Adrenal gland (tissue), 12 donors: ENCODE results near the gene WWTR1. TPM values are rescaled to one million over a fixed set of nuclear protein-coding genes. Genes with fewer than 3 reads are reported as not detected.

Experiments used
- DNase-seq, 7 donors: peaks; one replicate each; pipeline ENCODE4 v3.0.0-alpha.2; 2019 to 2020
- H3K27ac ChIP-seq, 5 donors: fragments of 200-600 bp; sonication (generic) in 4 of 5; 1 replicate in 3 of 5; 2 replicates in 2 of 5; pipeline versions ENCODE4 v1.5.1 to v1.8.0; 2016 to 2020; ENCODE audit warnings: mild to moderate bottlenecking in 1 of 5
- H3K27me3 ChIP-seq: fragments of 200-600 bp; 2 replicates; pipeline ENCODE4 v1.8.0; 2021
- H3K36me3 ChIP-seq, 2 donors: fragments of 200-600 bp; replicated peaks in 1 of 2; 1 replicate in 1 of 2; 2 replicates in 1 of 2; pipeline versions ENCODE4 v1.5.1 to v1.8.0; 2018 to 2022
- H3K4me1 ChIP-seq, 2 donors: fragments of 200-600 bp; replicated peaks in 1 of 2; 1 replicate in 1 of 2; 2 replicates in 1 of 2; pipeline versions ENCODE4 v1.5.1 to v1.8.0; 2018 to 2021
- H3K4me3 ChIP-seq, 4 donors: fragments of 200-600 bp; sonication (generic) in 3 of 4; one replicate each; pipeline ENCODE4 v1.5.1; 2016 to 2018
- H3K9me3 ChIP-seq, 3 donors: fragments of 200-600 bp; sonication (generic) in 1 of 3; replicated peaks in 1 of 3; 1 replicate in 2 of 3; 2 replicates in 1 of 3; pipeline versions ENCODE4 v1.5.1 to v1.8.0; 2016 to 2021
- POLR2A ChIP-seq, 2 donors: fragments of 450-650 bp; IDR thresholded peaks; one replicate each; pipeline ENCODE4 v1.6.1; 2017; ENCODE audit warnings: antibody characterized with exemption in 2 of 2, mild to moderate bottlenecking in 2 of 2, moderate library complexity in 1 of 2
- whole genome bisulfite sequencing, 4 donors: extraction: QIAGEN DNeasy Blood & Tissue Kit in 2 of 4; methylation state at CpG; one replicate each; pipeline versions ENCODE4 v1.1.5 to v1.1.7; 2013 to 2017; 5-methylcytosine and 5-hydroxymethylcytosine counted together
- intact Hi-C, 2 donors: fragments of 100-400 bp; cut with DNase I; formaldehyde crosslinking; loops; one replicate each; pipeline versions ENCODE4 v1.14.1 to v1.15.0; 2022 to 2023
- polyA plus RNA-seq, 3 donors: library from polyadenylated mRNA; stranded (reverse); fragments of 200-250 nt in 2 of 3; fragments of 350-450 nt in 1 of 3; fragmentation: Illumina TruSeq in 1 of 3; extraction: RNeasy Lipid Tissue Mini Kit (QIAGEN cat#74804) in 1 of 3; gene quantifications; one replicate each; pipeline ENCODE4 v1.2.3, GENCODE V29; 2013 to 2014
- total RNA-seq, 9 donors: library from RNA; depleted of rRNA in 4 of 9; stranded (reverse); fragments of >200 nt in 4 of 9; fragments of 120-200 nt in 1 of 9; fragmentation: NEBNext Ultra II Directional in 1 of 9; extraction: Animal tissue kit (Norgen Biotek cat#: 25700) in 1 of 9; gene quantifications; one replicate each; pipeline versions ENCODE4 v1.1.0 to v1.2.4, GENCODE V29; 2013 to 2023
- TF ChIP-seq, protein P1 (sequence below), 6 experiments: fragments of 450-650 bp in 4 of 6; fragments of 200-600 bp in 2 of 6; sonication (generic) in 1 of 6; IDR thresholded peaks; 1 replicate in 5 of 6; 2 replicates in 1 of 6; pipeline versions ENCODE4 v1.5.1 to v1.8.0; 2016 to 2021; ENCODE audit warnings: antibody characterized with exemption in 6 of 6, mild to moderate bottlenecking in 2 of 6, moderate library complexity in 1 of 6
- donor health status: healthy with polysubstance abuse.
- donor health status: Bipolar disorder and iron deficiency.
- donor health status: DM: yes; HTN: yes; CAD: no.
- donor health status: DM: no; HTN: no; CAD: no.
- donor health status: DM: no; HTN: no; CAD: no.
- donor health status: DM: yes; HTN: yes; CAD: no.

Gene WWTR1
- total and polyA plus RNA-seq, 12 donors: 11.9 to 56.2 (median 35.6) TPM

DNA sequence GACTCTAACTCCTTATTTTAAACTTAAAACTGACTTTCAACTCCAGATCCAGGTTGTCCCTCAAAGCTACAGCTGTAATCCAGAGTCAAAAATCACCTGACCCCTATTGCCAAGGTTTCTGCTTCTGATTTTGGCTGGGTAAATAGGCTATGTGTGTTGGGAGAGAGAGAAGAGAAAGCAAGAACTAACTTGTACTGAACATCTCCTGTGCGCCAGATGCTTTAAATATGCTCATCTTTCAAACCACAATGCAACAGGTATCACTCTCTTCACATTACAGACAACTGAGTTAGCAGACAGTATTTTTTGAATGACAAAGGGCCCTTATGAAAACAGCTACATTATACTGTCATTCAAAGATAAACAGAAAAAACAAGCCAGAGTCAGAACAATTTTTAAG is 7.0 kb downstream of the WWTR1 start:
- intact Hi-C loops: loop anchor here in 1 of 2 donors (10.0 kb wide), 1 partner anchor 56 kb away; no protein-coding TSS in a partner anchor
- no peaks in the 10 kb centered on the region for H3K9me3 ChIP-seq
- no peak overlapping the region for H3K4me3 ChIP-seq
- H3K36me3 ChIP-seq: peaks cover 0 to 4% of the 10 kb centered on the region in 2 donors
- no peaks in the 10 kb centered on the region for H3K27me3 ChIP-seq
- 91 to 100% (median 92%) methylated on average over 1 of the region's 1 CpG for WGBS, 4 donors
- DNase-seq: no peak
- H3K27ac ChIP-seq: no peak overlapping the region
- no peak for TF ChIP-seq POLR2A (IDR thresholded peaks at IDR 0.05)
- TF ChIP-seq, protein P1, sequence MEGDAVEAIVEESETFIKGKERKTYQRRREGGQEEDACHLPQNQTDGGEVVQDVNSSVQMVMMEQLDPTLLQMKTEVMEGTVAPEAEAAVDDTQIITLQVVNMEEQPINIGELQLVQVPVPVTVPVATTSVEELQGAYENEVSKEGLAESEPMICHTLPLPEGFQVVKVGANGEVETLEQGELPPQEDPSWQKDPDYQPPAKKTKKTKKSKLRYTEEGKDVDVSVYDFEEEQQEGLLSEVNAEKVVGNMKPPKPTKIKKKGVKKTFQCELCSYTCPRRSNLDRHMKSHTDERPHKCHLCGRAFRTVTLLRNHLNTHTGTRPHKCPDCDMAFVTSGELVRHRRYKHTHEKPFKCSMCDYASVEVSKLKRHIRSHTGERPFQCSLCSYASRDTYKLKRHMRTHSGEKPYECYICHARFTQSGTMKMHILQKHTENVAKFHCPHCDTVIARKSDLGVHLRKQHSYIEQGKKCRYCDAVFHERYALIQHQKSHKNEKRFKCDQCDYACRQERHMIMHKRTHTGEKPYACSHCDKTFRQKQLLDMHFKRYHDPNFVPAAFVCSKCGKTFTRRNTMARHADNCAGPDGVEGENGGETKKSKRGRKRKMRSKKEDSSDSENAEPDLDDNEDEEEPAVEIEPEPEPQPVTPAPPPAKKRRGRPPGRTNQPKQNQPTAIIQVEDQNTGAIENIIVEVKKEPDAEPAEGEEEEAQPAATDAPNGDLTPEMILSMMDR (IDR thresholded peaks at IDR 0.05): no peak
- peaks cover 9 to 52% of the 10 kb centered on the region in 2 donors for H3K4me1 ChIP-seq

DNA sequence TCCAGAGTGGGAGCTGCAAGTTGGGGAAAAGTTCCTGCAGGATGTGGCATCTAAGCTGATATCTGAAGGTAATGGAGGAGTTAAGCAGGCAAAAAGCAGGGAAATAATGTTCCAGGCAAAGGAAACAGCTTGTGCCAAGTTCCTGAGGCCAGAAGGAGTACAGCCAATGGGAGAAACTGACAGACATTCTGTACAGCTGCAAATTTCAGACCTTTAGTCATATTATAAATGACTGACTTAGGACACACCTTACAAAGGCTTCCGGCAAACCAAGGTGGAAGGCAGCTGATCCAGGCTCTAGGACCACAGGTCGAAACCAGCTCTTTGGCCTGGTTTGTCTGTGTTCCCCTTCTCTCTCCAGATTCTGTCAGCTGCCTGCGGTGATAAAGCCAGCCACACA is 9.3 kb downstream of the WWTR1 start:
- Histone ChIP-seq H3K36me3 (peaks cover 0 to 4% of the 10 kb centered on the region in 2 donors), H3K9me3 (no peaks in the 10 kb centered on the region), H3K27me3 (no peaks in the 10 kb centered on the region), H3K27ac (peak overlapping the region in 1 of 5 donors; percentile 3), H3K4me1 (peaks cover 11 to 38% of the 10 kb centered on the region in 2 donors), H3K4me3 (no peak overlapping the region)
- intact Hi-C loops: no loop called here
- 63 to 93% (median 72%) methylated on average over 2 to 3 of the region's 3 CpGs for WGBS, 4 donors
- TF ChIP-seq, protein P1 (IDR thresholded peaks at IDR 0.05): no peak
- TF ChIP-seq POLR2A (IDR thresholded peaks at IDR 0.05): no peak
- no peak for DNase-seq

DNA sequence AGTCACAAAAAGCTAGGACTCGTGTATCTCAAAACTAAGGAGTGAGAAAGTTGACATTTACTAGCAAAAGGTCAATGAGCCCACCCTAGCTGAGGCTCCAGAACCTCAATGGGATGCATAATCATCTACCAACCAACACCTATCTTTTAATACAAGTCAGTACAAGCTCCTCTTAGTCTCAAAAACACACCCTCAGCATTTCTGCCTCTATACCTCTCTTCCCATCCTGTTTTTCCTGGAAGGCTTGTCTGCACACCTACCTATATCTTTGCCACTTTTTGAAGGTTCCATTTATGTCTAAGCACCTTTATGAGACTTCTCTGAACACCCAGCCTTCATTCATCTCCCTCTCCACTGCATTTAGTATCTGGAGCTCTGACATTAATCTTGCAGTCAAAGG is 10.0 kb downstream of the WWTR1 start:
- no peak overlapping the region for H3K27ac ChIP-seq
- intact Hi-C loops: no loop called here
- no peaks in the 10 kb centered on the region for H3K9me3 ChIP-seq
- DNase-seq: no peak
- 79 to 95% (median 88%) methylated on average over 1 of the region's 1 CpG for WGBS, 4 donors
- H3K4me3 ChIP-seq: no peak overlapping the region
- peaks cover 12 to 38% of the 10 kb centered on the region in 2 donors for H3K4me1 ChIP-seq
- no peaks in the 10 kb centered on the region for H3K27me3 ChIP-seq
- peaks cover 0 to 4% of the 10 kb centered on the region in 2 donors for H3K36me3 ChIP-seq
- no peak for TF ChIP-seq POLR2A (IDR thresholded peaks at IDR 0.05)
- TF ChIP-seq, protein P1 (IDR thresholded peaks at IDR 0.05): no peak

DNA sequence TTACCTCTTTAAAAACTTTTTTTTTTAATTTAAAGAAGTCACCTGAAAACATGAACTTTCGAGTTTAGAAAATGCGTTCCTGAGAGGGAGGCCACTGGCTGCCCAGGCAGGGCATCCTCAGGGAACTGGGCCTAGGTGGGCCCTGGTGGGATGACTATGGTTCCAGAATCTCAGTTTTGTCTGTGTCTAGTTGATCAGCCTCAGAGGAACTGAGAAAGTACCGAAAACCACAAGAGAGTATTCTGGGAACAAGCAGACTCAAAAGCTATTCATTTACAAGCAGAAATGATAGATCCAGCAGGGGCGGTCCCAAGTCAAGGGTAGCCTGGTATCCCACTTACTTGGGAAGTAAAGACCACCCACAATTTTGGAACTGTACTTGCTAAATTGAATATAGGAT is 10.5 kb downstream of the WWTR1 start:
- H3K27me3 ChIP-seq: no peaks in the 10 kb centered on the region
- DNase-seq: no peak
- peaks cover 0 to 4% of the 10 kb centered on the region in 2 donors for H3K36me3 ChIP-seq
- intact Hi-C loops: no loop called here
- WGBS, 4 donors: 88 to 95% (median 89%) methylated on average over 4 of the region's 4 CpGs
- H3K4me3 ChIP-seq: no peak overlapping the region
- H3K9me3 ChIP-seq: no peaks in the 10 kb centered on the region
- H3K27ac ChIP-seq: no peak overlapping the region
- TF ChIP-seq, protein P1 (IDR thresholded peaks at IDR 0.05): no peak
- TF ChIP-seq POLR2A (IDR thresholded peaks at IDR 0.05): no peak
- peaks cover 12 to 38% of the 10 kb centered on the region in 2 donors for H3K4me1 ChIP-seq
